ENCODE results near the gene PLEKHM1. TPM values are rescaled to one million over a fixed set of nuclear protein-coding genes. Genes with fewer than 3 reads are reported as not detected.

The PLEKHM1 gene
- polyA plus RNA-seq, 2 of the 4 experiments (the other 2 are of a cell fraction), result 13.4 to 14.8 TPM

DNA sequence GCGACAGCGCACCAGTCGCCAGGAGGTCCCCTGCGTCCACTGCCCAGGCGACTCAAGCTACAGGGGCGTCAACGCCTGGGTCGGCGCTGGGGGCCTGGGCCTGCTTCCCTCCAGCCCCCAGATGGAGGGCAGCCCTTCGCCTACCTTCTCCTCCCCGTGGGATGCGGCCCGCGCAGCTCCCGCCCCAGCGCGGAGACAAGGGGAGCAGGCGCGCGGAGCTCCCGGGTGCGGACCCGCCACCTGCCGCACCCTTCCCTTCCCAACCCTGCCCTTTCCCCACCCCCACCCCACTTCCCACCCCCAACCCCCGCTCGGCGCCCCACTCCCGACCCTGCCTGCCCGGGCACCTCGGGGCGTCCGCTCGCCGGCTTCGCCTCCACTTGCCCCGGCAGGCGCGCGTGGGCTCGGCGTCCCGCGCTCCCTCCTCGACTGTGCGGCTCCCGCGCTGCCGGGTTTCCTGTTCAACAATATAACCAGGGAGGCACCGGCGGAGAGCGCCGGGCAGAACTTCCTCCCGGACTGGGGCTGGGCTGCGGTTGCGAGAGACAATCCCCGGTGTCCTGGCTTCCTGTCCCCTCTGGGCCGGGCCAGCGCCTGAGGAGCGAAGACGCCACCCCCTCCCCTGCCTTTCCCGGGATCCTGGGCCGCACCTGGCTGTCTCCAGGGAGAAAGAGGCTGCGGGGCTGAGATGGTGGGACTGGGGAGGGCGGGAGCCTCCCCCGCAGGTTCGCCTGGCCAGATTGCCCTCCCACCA, 57.9 kb downstream of the PLEKHM1 start, which contains the start of gene ARHGAP27:
Gene ARHGAP27, minus strand, starts transcription at position 466 of the 754 bp plus-strand sequence. CDS start 2,591 bp downstream, outside the sequence.
- ATAC-seq, result peak in 1 of 2 experiments; percentile 4; a peak in 2 of 6 replicates
- H3K27ac ChIP-seq, result peak within 1 kb of the TSS; percentile 47 to 85
- H3K4me2 ChIP-seq, result peak within 1 kb of the TSS; percentile 99
- H3K9me3 ChIP-seq, result no peaks in the 10 kb centered on the region
- CTCF ChIA-PET, result interaction anchor here (0.6 to 3.0 kb wide), 3 partner anchors 38 to 159 kb away, joined by 3 to 6 read pairs (median 3); no protein-coding TSS in a partner anchor
- H3K4me1 ChIP-seq, result peaks cover 27% of the 10 kb centered on the region; the same call in 2 of the 3 replicates
- POLR2A ChIA-PET, result no interaction called here
- DNase-seq (ENCODE audit: low read depth in 1 of 2, low spot score in 1 of 2), result no peak
- WGBS (ENCODE audit: missing lambda C conversion rate), result 71% methylated on average over 44 of the region's 66 CpGs
- no peak for FAIRE-seq
- peak within 1 kb of the TSS; percentile 52 for H3K4me3 ChIP-seq
- TF ChIP-seq PBX3 (IDR thresholded peaks at IDR 0.05) (no peak), POLR2A (IDR thresholded peaks at IDR 0.05; ENCODE audit: low read length) (no peak), FOXS1 (CRISPR knock-in tag; IDR thresholded peaks at IDR 0.05) (no peak), MAFK (IDR thresholded peaks at IDR 0.05; ENCODE audit: partially characterized antibody) (no peak), NPAS2 (CRISPR knock-in tag; IDR thresholded peaks at IDR 0.05; ENCODE audit: borderline replicate concordance) (no peak), RARB (CRISPR knock-in tag; IDR thresholded peaks at IDR 0.05) (no peak), NFE2L2 (conservative IDR thresholded peaks at IDR 0.05; ENCODE audit: low read length) (no peak), TFCP2L1 (CRISPR knock-in tag; IDR thresholded peaks at IDR 0.05) (no peak), MYC (IDR thresholded peaks at IDR 0.05; ENCODE audit: borderline replicate concordance, low read length) (no peak), SMC3 (IDR thresholded peaks at IDR 0.05) (no peak), ZC3H11A (IDR thresholded peaks at IDR 0.05) (no peak), FOSB (CRISPR knock-in tag; IDR thresholded peaks at IDR 0.05) (no peak), POLR2AphosphoS2 (conservative IDR thresholded peaks at IDR 0.05; ENCODE audit: low read length) (no peak), RFX5 (IDR thresholded peaks at IDR 0.05) (no peak), CBX2 (IDR thresholded peaks at IDR 0.05; ENCODE audit: borderline replicate concordance, low read depth) (no peak)

GRCh38 chr17:45431531-45432404, 58.8 kb downstream of the PLEKHM1 start:
- Histone ChIP-seq H3K4me3 (peak overlapping the region; percentile 52), H3K27ac (peak overlapping the region; percentile 47 to 85), H3K9me3 (no peaks in the 10 kb centered on the region), H3K4me2 (peak overlapping the region; percentile 99), H3K4me1 (peaks cover 19% of the 10 kb centered on the region; the same call in 2 of the 3 replicates)
- FAIRE-seq, result no peak
- WGBS (ENCODE audit: missing lambda C conversion rate), result 3% methylated on average over 40 of the region's 64 CpGs
- CTCF ChIA-PET, result interaction anchor here (0.6 to 11.0 kb wide), 5 partner anchors 35 to 296 kb away, joined by 3 to 331 read pairs (median 3); partner anchors contain the start of gene ACBD4
- POLR2A ChIA-PET, result interaction anchor here (1.3 kb wide), 1 partner anchor 154 kb away, joined by 3 read pairs; no protein-coding TSS in a partner anchor
- ATAC-seq, result peak; percentile 64 to 86
- TF ChIP-seq BCL3 (IDR thresholded peaks at IDR 0.05), result 0 out of 3 replicates have a peak, but pooled peaks have one; percentile 27
- TF ChIP-seq RNF2 (IDR thresholded peaks at IDR 0.05; ENCODE audit: borderline replicate concordance, low read depth), result no peak
- peak; percentile 39; the same call in 1 of the 2 replicates for TF ChIP-seq MAX (IDR thresholded peaks at IDR 0.05)
- peak; percentile 27; the same call in 1 of the 2 replicates for TF ChIP-seq POLR2A (IDR thresholded peaks at IDR 0.05; ENCODE audit: low read length)
- TF ChIP-seq MAZ (IDR thresholded peaks at IDR 0.05; ENCODE audit: borderline replicate concordance, low read depth, low read length), result no peak
- peak; percentile 83 to 98 for DNase-seq (ENCODE audit: low read depth in 1 of 2, low spot score in 1 of 2)
